Erythroblast (primary cell): Measurements from ENCODE around the gene GUCY2F.

ENCODE experiments used
- GATA1 ChIP-seq: IDR thresholded peaks from 2 replicates; pipeline ENCODE4 v1.6.1; 2011; ENCODE audit warnings: low read depth, mild to moderate bottlenecking, control low read depth, low read length, moderate library complexity
- POLR2A ChIP-seq: IDR thresholded peaks from 2 replicates; pipeline ENCODE4 v1.6.1; 2011; ENCODE audit warnings: mild to moderate bottlenecking, low read length

- no peak for TF ChIP-seq POLR2A
- no peak for TF ChIP-seq GATA1
Measured at GRCh38 chrX:109393859-109394258, 88.0 kb downstream of the GUCY2F start.
